Right lobe of liver (tissue), 6 donors: Measurements from ENCODE around the gene LMTK2. TPM values are rescaled to one million over a fixed set of nuclear protein-coding genes. Genes with fewer than 3 reads are reported as not detected.

Experiments used
- ATAC-seq, 4 donors: fragments of 200-7000 bp; cut with Tn5 transposase; one replicate each; pipeline ENCODE4 v1.9.1; 2020; ENCODE audit warnings: mild to moderate bottlenecking in 4 of 4, moderate library complexity in 4 of 4
- DNase-seq, 3 donors: peaks; one replicate each; pipeline ENCODE4 v3.0.0-alpha.2; 2020
- H3K27ac ChIP-seq, 3 donors: fragments of 200-600 bp; one replicate each; pipeline ENCODE4 v1.8.0; 2022
- H3K27me3 ChIP-seq, 2 donors: fragments of 200-600 bp; one replicate each; pipeline ENCODE4 v1.8.0; 2022
- H3K36me3 ChIP-seq, 4 donors: fragments of 200-600 bp; sonication (generic) in 1 of 4; one replicate each; pipeline versions ENCODE4 v1.5.1 to v1.8.0; 2017 to 2022; ENCODE audit warnings: control low read depth in 1 of 4
- H3K4me1 ChIP-seq, 4 donors: fragments of 200-600 bp; sonication (generic) in 1 of 4; one replicate each; pipeline versions ENCODE4 v1.5.1 to v1.8.0; 2017 to 2022; ENCODE audit warnings: control low read depth in 1 of 4
- H3K4me3 ChIP-seq, 3 donors: fragments of 200-600 bp; one replicate each; pipeline ENCODE4 v1.8.0; 2022
- H3K9me3 ChIP-seq, 4 donors: fragments of 200-600 bp; sonication (generic) in 1 of 4; one replicate each; pipeline versions ENCODE4 v1.5.1 to v1.8.0; 2017 to 2022; ENCODE audit warnings: control low read depth in 1 of 4
- CTCF ChIP-seq, 4 donors: fragments of 200-600 bp in 3 of 4; fragments of 450-650 bp in 1 of 4; IDR thresholded peaks; one replicate each; pipeline versions ENCODE4 v1.5.1 to v1.8.0; 2016 to 2022; ENCODE audit warnings: antibody characterized with exemption in 4 of 4, mild to moderate bottlenecking in 2 of 4
- POLR2A ChIP-seq: fragments of 450-650 bp; IDR thresholded peaks from one replicate; pipeline ENCODE4 v1.6.1; 2017; ENCODE audit warnings: antibody characterized with exemption, mild to moderate bottlenecking
- WGBS: methylation state at CpG from one replicate; pipeline ENCODE4 v1.1.6; 2018; ENCODE audit warnings: low coverage, low lambda C conversion rate; ENCODE audit not compliant: insufficient coverage; ENCODE audit errors: missing lambda C conversion rate; 5-methylcytosine and 5-hydroxymethylcytosine counted together
- intact Hi-C, 2 donors: fragments of 100-400 bp; cut with DNase I; formaldehyde crosslinking; loops; one replicate each; pipeline versions ENCODE4 v1.11.2 to v1.14.1; 2022
- long read RNA-seq: library from polyadenylated mRNA; unstranded; transcript quantifications from one replicate; pipeline ENCODE4 v2.0.0, GENCODE V29; 2019
- total RNA-seq, 6 experiments: library from RNA; depleted of rRNA in 2 of 6; stranded (reverse); fragments of >200 nt in 2 of 6; fragmentation: NEBNext Ultra II Directional in 3 of 6; extraction: Animal tissue kit (Norgen Biotek cat#: 25700) in 3 of 6; gene quantifications; one replicate each; pipeline versions ENCODE4 v1.1.0 to v1.2.4, GENCODE V29; 2016 to 2023
- donor health status: DM: no; HTN: yes; CAD: no.
- donor health status: DM: no; HTN: no; CAD: no.
- donor health status: DM: no; HTN: no; CAD: no.
- donor health status: DM: no; HTN: yes; CAD: no.
- donor health status: DM: no; HTN: yes; CAD: no.

LMTK2 gene
- 10 to 100 TPM in 5 of 6 experiments, 1 to 10 TPM in 1; 9.4 to 16.7 (median 13.9) TPM for total RNA-seq
- long read RNA-seq, result 0 reads

- no peaks in the 10 kb centered on the region for H3K9me3 ChIP-seq
- peak within 1 kb of the TSS; percentile 67 to 81 (median 77) for H3K27ac ChIP-seq
- TF ChIP-seq CTCF (IDR thresholded peaks at IDR 0.05), result peak; percentile 95 to 98 (median 96)
- peak; percentile 90 for TF ChIP-seq POLR2A
- DNase-seq, result peak; percentile 95 to 96 (median 96)
- no peaks in the 10 kb centered on the region for H3K27me3 ChIP-seq
- intact Hi-C loops, result loop anchor here (10.0 kb wide), 2 partner anchors 48 to 82 kb away; no protein-coding TSS in a partner anchor
- no peaks in the 10 kb centered on the region for H3K36me3 ChIP-seq
- H3K4me3 ChIP-seq, result peak within 1 kb of the TSS; percentile 97 to 98 (median 98)
- peak; percentile 98 to 100 (median 99) for ATAC-seq
- WGBS, result 4% methylated on average over 15 of the region's 75 CpGs
- peaks cover 0 to 29% (median 11%) of the 10 kb centered on the region in 4 donors for H3K4me1 ChIP-seq
These were observed at the start of gene LMTK2 for GRCh38 chr7:98106647-98107312. TSS of gene LMTK2 (plus strand) at chr7:98106862. CDS start at chr7:98107178, 316 bp downstream.

GRCh38 chr7:98057157-98057556 is 49.5 kb upstream of the LMTK2 start:
- no peak for ATAC-seq
- Histone ChIP-seq H3K36me3 (no peaks in the 10 kb centered on the region), H3K9me3 (no peaks in the 10 kb centered on the region), H3K27me3 (no peaks in the 10 kb centered on the region), H3K27ac (no peak overlapping the region), H3K4me3 (no peak overlapping the region), H3K4me1 (no peaks in the 10 kb centered on the region)
- WGBS, result 63% methylated on average over 2 of the region's 2 CpGs
- intact Hi-C loops, result no loop called here
- no peak for TF ChIP-seq CTCF (IDR thresholded peaks at IDR 0.05)
- no peak for DNase-seq

- H3K4me3 ChIP-seq, result no peak overlapping the region
- DNase-seq (no peak), ATAC-seq (no peak)
- 63% methylated on average over 9 of the region's 10 CpGs for WGBS
- no peaks in the 10 kb centered on the region for H3K4me1 ChIP-seq
- TF ChIP-seq POLR2A, result no peak
- intact Hi-C loops, result no loop called here
- no peak overlapping the region for H3K27ac ChIP-seq
- no peaks in the 10 kb centered on the region for H3K27me3 ChIP-seq
- no peaks in the 10 kb centered on the region for H3K36me3 ChIP-seq
- no peaks in the 10 kb centered on the region for H3K9me3 ChIP-seq
These were observed 48.5 kb upstream of the LMTK2 start for GRCh38 chr7:98058186-98058585.

GRCh38 chr7:98064233-98064632 is 42.4 kb upstream of the LMTK2 start:
- Histone ChIP-seq H3K27me3 (no peaks in the 10 kb centered on the region), H3K4me1 (no peaks in the 10 kb centered on the region), H3K36me3 (no peaks in the 10 kb centered on the region), H3K27ac (no peak overlapping the region), H3K4me3 (no peak overlapping the region), H3K9me3 (no peaks in the 10 kb centered on the region)
- ATAC-seq, result no peak
- intact Hi-C loops, result no loop called here
- WGBS, result 33% methylated on average over 1 of the region's 1 CpG
- DNase-seq, result no peak
- TF ChIP-seq CTCF (IDR thresholded peaks at IDR 0.05) (no peak), POLR2A (no peak)

GRCh38 chr7:98066208-98066607 is 40.5 kb upstream of the LMTK2 start:
- no peaks in the 10 kb centered on the region for H3K27me3 ChIP-seq
- 62% methylated on average over 5 of the region's 5 CpGs for WGBS
- no peaks in the 10 kb centered on the region for H3K4me1 ChIP-seq
- no peak for TF ChIP-seq POLR2A
- no peak for TF ChIP-seq CTCF (IDR thresholded peaks at IDR 0.05)
- H3K4me3 ChIP-seq, result no peak overlapping the region
- no peaks in the 10 kb centered on the region for H3K36me3 ChIP-seq
- ATAC-seq, result no peak
- intact Hi-C loops, result no loop called here
- H3K27ac ChIP-seq, result no peak overlapping the region
- no peaks in the 10 kb centered on the region for H3K9me3 ChIP-seq
- no peak for DNase-seq
